ENCODE results near the gene TIGAR. TPM values are rescaled to one million over a fixed set of nuclear protein-coding genes. Genes with fewer than 3 reads are reported as not detected.

Gene TIGAR
- total RNA-seq, 2 experiments from 2014 or later = 14.7 to 15.8 TPM

DNA sequence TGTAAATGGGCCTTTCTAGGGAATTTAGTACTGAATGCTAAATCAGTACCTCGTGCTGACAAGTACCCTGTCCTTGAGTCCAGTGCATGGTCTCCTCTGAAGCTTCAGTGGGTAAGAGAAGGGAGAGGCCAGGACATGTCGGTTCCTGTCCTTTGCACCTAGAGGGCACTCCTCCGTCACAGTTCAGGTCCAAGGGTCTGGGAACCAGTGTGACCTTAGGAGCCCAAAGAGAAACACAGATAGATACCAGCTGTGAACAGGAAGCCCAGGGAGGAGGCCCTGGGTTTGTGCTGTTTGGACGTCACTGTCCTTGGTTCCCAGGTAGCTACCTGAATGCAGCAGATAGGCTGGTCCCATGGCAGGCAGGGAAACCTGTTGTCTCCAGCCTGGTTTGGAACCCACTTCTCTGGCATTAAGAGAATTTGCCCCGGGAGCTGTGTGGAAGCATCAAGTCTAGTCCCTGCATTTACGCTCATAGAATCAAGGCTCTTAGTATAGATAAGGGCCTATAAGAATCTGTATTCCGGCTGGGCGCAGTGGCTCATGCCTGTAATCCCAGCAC is 62.4 kb downstream of the TIGAR start:
- CTCF ChIA-PET = interaction anchor here (0.8 to 1.9 kb wide), 5 partner anchors 33 to 158 kb away, joined by 3 to 6 read pairs (median 3); no protein-coding TSS in a partner anchor
- H3K4me1 Mint-ChIP-seq (ENCODE audit: low read depth) = no peaks in the 10 kb centered on the region
- POLR2A ChIA-PET = no interaction called here
- H3K27ac Mint-ChIP-seq = no peak overlapping the region
- H3K36me3 Mint-ChIP-seq (ENCODE audit: low read depth) = no peaks in the 10 kb centered on the region
- ATAC-seq (no peak), DNase-seq (no peak)
- no peak overlapping the region for H3K4me3 Mint-ChIP-seq
- peaks cover 46% of the 10 kb centered on the region for H3K27me3 Mint-ChIP-seq (ENCODE audit: low read depth)
- no peaks in the 10 kb centered on the region for H3K9me3 Mint-ChIP-seq (ENCODE audit: insufficient read depth)

DNA sequence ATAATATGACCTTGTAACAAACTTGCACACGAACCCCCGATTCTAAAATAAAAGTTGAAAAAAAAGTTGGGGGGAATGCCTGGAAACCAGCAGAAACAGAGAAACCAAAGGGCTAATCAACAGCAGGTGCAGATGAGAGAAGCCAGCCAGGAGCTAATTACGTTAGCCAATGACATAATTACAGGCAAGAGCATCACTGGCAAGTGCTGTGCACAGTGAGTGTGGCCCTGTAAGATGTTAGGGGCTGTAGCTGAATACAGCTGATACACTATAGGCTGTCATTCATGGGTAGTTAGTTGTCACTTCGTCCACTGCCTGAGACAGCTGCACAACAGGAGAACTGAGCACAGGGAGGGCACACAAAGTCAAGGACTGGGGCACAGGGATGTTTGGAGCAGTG is 65.8 kb downstream of the TIGAR start:
- ChIA-PET POLR2A (no interaction called here), CTCF (no interaction called here)
- peaks cover 5% of the 10 kb centered on the region for H3K4me1 Mint-ChIP-seq (ENCODE audit: low read depth)
- no peaks in the 10 kb centered on the region for H3K36me3 Mint-ChIP-seq (ENCODE audit: low read depth)
- ATAC-seq (no peak), DNase-seq (no peak)
- H3K4me3 Mint-ChIP-seq = no peak overlapping the region
- no peak overlapping the region for H3K27ac Mint-ChIP-seq
- no peaks in the 10 kb centered on the region for H3K9me3 Mint-ChIP-seq (ENCODE audit: insufficient read depth)
- peaks cover 21% of the 10 kb centered on the region for H3K27me3 Mint-ChIP-seq (ENCODE audit: low read depth)

DNA sequence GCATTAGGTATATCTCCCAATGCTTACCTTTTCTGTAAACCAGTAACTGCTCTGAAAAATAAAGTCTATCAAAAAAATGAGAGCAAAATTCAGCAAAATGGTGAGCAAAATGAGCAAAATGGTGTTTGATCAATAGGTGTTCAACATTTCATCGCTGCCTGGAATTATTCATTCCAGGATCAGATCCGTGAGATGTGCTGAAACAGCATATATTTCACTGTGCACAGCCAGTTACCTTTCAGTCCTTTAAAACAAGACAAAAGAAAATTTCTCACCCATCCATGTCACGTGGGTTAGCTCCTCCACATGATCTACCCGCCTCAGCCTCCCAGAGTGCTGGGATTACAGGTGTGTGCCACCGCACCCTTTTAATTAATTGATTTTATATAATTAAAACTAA is 66.6 kb downstream of the TIGAR start:
- ChIA-PET POLR2A (no interaction called here), CTCF (no interaction called here)
- DNase-seq (no peak), ATAC-seq (no peak)
- Mint-ChIP-seq H3K36me3 (ENCODE audit: low read depth) (no peaks in the 10 kb centered on the region), H3K4me1 (ENCODE audit: low read depth) (peaks cover 13% of the 10 kb centered on the region), H3K4me3 (no peak overlapping the region), H3K9me3 (ENCODE audit: insufficient read depth) (no peaks in the 10 kb centered on the region), H3K27me3 (ENCODE audit: low read depth) (peaks cover 19% of the 10 kb centered on the region), H3K27ac (no peak overlapping the region)

DNA sequence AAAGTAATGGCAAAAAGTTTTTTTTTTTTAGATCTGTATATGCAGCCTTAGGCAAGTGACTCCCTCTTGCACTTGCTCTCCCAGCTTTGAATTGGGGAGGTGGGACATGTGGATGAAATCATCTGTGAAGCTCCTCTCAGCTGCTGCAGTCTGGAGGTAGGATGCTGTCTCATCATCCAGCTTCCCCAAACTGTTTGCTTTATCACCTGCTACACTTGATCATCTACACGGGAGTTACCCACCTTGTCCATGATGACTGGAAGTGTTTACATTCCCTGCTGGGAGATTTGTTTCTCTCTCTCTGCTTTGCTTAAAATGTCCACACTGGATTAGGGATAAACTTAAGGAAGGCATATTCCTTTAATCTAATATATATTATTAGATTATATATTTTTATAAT is 67.0 kb downstream of the TIGAR start:
- ATAC-seq (no peak), DNase-seq (no peak)
- Mint-ChIP-seq H3K4me1 (ENCODE audit: low read depth) (peaks cover 18% of the 10 kb centered on the region), H3K9me3 (ENCODE audit: insufficient read depth) (no peaks in the 10 kb centered on the region), H3K36me3 (ENCODE audit: low read depth) (no peaks in the 10 kb centered on the region), H3K27ac (no peak overlapping the region), H3K4me3 (no peak overlapping the region), H3K27me3 (ENCODE audit: low read depth) (peaks cover 22% of the 10 kb centered on the region)
- POLR2A ChIA-PET = no interaction called here
- CTCF ChIA-PET = no interaction called here

DNA sequence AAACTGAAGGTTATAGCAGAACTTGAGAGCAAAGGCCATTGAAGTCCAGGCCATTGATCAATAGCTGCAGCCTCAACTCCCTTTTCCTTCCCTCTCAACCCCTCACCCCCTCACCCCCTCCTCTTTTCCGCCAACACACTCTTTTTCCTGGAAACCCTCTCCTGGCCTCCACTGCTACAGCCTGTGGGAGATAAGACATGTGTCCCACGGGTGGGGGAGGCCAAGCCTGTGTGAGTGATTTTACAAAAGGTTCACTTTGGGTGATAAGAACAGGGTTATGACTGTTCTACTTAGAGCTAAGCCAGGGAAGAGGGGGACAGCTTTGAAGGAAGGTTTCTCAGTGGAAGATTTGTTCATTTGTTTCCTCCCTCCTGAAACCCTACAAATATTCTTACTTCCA is 67.6 kb downstream of the TIGAR start:
- Mint-ChIP-seq H3K27ac (no peak overlapping the region), H3K4me3 (no peak overlapping the region), H3K9me3 (ENCODE audit: insufficient read depth) (no peaks in the 10 kb centered on the region), H3K4me1 (ENCODE audit: low read depth) (peaks cover 21% of the 10 kb centered on the region), H3K27me3 (ENCODE audit: low read depth) (peaks cover 22% of the 10 kb centered on the region), H3K36me3 (ENCODE audit: low read depth) (no peaks in the 10 kb centered on the region)
- ChIA-PET POLR2A (no interaction called here), CTCF (interaction anchor here (0.5 to 0.8 kb wide), 2 partner anchors 9 to 139 kb away, joined by 3 to 4 read pairs; partner anchors contain the start of gene FGF23)
- no peak for ATAC-seq
- DNase-seq = no peak

DNA sequence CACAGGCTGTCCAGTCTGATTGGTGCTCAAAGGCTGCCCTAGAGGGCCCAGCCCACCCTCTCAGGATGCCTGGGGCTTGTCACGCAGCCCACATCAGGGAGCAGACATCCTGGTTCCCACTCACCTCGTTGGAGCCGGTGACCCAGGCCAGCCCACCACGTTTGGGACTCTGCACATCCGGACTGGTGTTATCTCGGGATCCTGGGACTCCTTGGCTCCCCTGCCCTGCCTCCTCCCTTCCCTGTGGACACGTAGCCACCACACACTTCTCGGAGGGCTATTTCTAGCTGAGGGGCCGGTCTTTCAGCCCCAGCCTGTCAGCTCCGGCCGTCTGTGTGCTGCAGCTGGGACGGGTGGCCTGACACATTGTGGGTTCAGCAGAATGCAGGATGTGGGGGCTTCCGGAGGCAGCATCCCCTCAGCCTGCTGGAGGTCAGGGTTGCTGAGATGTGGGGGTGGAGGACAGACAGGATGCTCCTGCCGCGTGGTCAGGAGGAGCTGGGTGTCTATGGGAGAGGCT is 71.3 kb downstream of the TIGAR start:
- Mint-ChIP-seq H3K4me3 (peak overlapping the region; percentile 63), H3K27ac (peak overlapping the region; percentile 82), H3K27me3 (ENCODE audit: low read depth) (peaks cover 36% of the 10 kb centered on the region), H3K9me3 (ENCODE audit: insufficient read depth) (no peaks in the 10 kb centered on the region), H3K4me1 (ENCODE audit: low read depth) (peaks cover 25% of the 10 kb centered on the region), H3K36me3 (ENCODE audit: low read depth) (no peaks in the 10 kb centered on the region)
- ATAC-seq (peak; percentile 79), DNase-seq (peak; percentile 60)
- CTCF ChIA-PET = no interaction called here
- POLR2A ChIA-PET = interaction anchor here (0.6 kb wide), 1 partner anchor 274 kb away, joined by 3 read pairs; no protein-coding TSS in a partner anchor

DNA sequence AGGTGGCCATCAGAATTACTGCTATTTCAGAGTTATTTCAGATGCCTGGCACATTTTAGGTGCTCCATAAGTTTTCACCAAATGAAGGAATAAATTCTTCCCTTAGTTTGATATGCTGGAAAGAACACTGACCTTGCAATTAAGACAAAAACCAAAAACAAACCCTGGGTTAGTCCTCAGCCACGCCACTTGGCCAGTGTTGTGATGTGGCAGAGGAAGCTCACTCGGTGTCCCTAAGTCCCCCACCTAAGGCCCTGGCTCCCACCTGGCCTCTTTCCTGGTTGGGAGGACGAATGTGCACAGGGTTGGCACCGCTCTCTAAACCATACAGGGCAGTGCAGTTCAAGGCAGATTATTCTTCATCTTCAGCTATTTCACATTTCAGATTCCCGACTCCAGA is 72.2 kb downstream of the TIGAR start:
- no peak overlapping the region for H3K4me3 Mint-ChIP-seq
- ChIA-PET CTCF (interaction anchor here (1.3 kb wide), 1 partner anchor 28 kb away, joined by 5 read pairs; no protein-coding TSS in a partner anchor), POLR2A (interaction anchor here (0.6 kb wide), 1 partner anchor 274 kb away, joined by 3 read pairs; no protein-coding TSS in a partner anchor)
- no peak overlapping the region for H3K27ac Mint-ChIP-seq
- ATAC-seq (no peak), DNase-seq (no peak)
- peaks cover 32% of the 10 kb centered on the region for H3K27me3 Mint-ChIP-seq (ENCODE audit: low read depth)
- H3K4me1 Mint-ChIP-seq (ENCODE audit: low read depth) = peaks cover 25% of the 10 kb centered on the region
- H3K9me3 Mint-ChIP-seq (ENCODE audit: insufficient read depth) = no peaks in the 10 kb centered on the region
- H3K36me3 Mint-ChIP-seq (ENCODE audit: low read depth) = no peaks in the 10 kb centered on the region

DNA sequence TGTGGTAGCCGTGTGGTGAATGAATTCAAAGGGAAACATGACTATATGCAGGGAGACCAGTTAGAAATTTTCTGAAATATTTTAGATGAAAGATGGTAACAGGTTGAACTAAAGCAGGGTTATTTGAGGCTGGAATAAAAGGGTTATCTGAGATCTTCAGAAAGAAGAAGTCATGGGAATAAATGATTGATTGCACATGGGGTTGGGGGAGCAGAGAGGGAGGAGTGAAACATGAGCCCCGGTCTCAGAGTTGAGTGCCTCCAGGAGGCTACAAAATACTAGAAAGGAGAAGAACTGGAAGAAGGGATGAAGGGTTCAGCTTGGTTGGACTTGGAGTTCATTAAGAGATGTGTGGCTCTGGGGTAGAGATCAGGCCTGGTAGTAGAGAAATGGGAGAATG is 74.8 kb downstream of the TIGAR start:
- POLR2A ChIA-PET = no interaction called here
- H3K9me3 Mint-ChIP-seq (ENCODE audit: insufficient read depth) = no peaks in the 10 kb centered on the region
- ATAC-seq (no peak), DNase-seq (no peak)
- peaks cover 25% of the 10 kb centered on the region for H3K4me1 Mint-ChIP-seq (ENCODE audit: low read depth)
- no peak overlapping the region for H3K27ac Mint-ChIP-seq
- CTCF ChIA-PET = no interaction called here
- no peaks in the 10 kb centered on the region for H3K36me3 Mint-ChIP-seq (ENCODE audit: low read depth)
- no peak overlapping the region for H3K4me3 Mint-ChIP-seq
- peaks cover 39% of the 10 kb centered on the region for H3K27me3 Mint-ChIP-seq (ENCODE audit: low read depth)

DNA sequence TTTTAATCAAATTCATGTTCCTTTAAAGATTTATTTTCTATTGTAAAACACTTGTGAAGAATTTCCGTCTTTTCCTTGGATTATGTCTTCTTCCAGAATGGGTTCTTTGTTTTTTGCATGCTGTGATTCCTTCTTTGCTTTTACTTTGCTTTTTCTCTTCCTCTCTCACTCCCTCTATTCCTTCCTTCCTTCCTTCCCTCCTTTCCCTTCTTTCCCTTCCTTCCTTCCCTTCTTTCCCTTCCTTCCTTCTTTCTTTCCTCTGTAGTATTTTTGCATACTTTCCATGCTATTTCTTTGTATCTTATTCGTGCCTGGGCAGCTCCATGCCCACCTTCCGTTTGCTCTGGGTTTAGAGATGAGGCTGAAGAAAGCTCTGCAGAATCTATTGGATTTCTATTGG is 80.1 kb downstream of the TIGAR start:
- no peaks in the 10 kb centered on the region for H3K36me3 Mint-ChIP-seq (ENCODE audit: low read depth)
- H3K4me3 Mint-ChIP-seq = no peak overlapping the region
- DNase-seq (no peak), ATAC-seq (no peak)
- H3K27me3 Mint-ChIP-seq (ENCODE audit: low read depth) = peaks cover 27% of the 10 kb centered on the region
- H3K27ac Mint-ChIP-seq = no peak overlapping the region
- ChIA-PET CTCF (interaction anchor here (1.3 kb wide), 1 partner anchor 12 kb away, joined by 3 read pairs; no protein-coding TSS in a partner anchor), POLR2A (no interaction called here)
- no peaks in the 10 kb centered on the region for H3K4me1 Mint-ChIP-seq (ENCODE audit: low read depth)
- no peaks in the 10 kb centered on the region for H3K9me3 Mint-ChIP-seq (ENCODE audit: insufficient read depth)

DNA sequence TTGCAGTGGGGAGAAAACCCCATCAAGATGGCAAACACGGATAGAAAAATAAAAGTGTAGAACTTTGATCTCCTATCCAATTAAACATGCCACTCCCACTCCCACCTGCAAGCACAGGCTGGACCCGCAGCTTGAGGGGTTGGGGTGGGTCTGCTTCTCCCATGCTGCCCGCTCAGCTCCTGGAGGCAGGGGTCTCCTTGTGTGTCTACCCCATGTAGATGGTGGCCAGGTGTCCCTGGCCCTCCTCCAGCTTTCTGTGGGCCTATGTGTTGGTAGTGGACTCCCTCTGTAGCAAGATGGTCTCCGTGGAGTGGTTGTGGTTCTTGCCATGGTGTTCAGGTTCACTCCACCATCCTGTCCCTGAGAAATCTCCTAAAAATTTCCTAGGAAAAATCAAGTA is 82.0 kb downstream of the TIGAR start:
- ChIA-PET CTCF (interaction anchor here (1.5 kb wide), 1 partner anchor 19 kb away, joined by 6 read pairs; no protein-coding TSS in a partner anchor), POLR2A (no interaction called here)
- H3K36me3 Mint-ChIP-seq (ENCODE audit: low read depth) = no peaks in the 10 kb centered on the region
- H3K4me1 Mint-ChIP-seq (ENCODE audit: low read depth) = no peaks in the 10 kb centered on the region
- no peak overlapping the region for H3K27ac Mint-ChIP-seq
- H3K4me3 Mint-ChIP-seq = no peak overlapping the region
- ATAC-seq (no peak), DNase-seq (no peak)
- no peaks in the 10 kb centered on the region for H3K9me3 Mint-ChIP-seq (ENCODE audit: insufficient read depth)
- peaks cover 21% of the 10 kb centered on the region for H3K27me3 Mint-ChIP-seq (ENCODE audit: low read depth)

Data from activated CD8-positive, alpha-beta T cell treated with anti-CD3 and anti-CD28 coated beads, Interleukin-2, amount 10 ng/mL, durations not matched to agents 7 days and 5 days (primary cell).